Breast epithelium (tissue), 4 donors: ENCODE data around the gene ADPGK. TPM values are rescaled to one million over a fixed set of nuclear protein-coding genes. Genes with fewer than 3 reads are reported as not detected.
"Not testable (repeated sequence)": the region's sequence is repeated elsewhere in the genome, so short reads cannot be mapped to it uniquely, and the experiment has no call there.

Source experiments
- DNase-seq, 2 donors: peaks; one replicate each; pipeline ENCODE4 v3.0.0-alpha.2; 2019; ENCODE audit warnings: low spot score in 2 of 2
- H3K27ac ChIP-seq, 2 donors: fragments of 200-600 bp; sonication (generic) in 1 of 2; one replicate each; pipeline ENCODE4 v1.5.1; 2016 to 2019; ENCODE audit warnings: mild to moderate bottlenecking in 1 of 2
- H3K27me3 ChIP-seq, 2 donors: fragments of 200-600 bp; sonication (generic) in 1 of 2; one replicate each; pipeline versions ENCODE4 v1.5.1 to v1.6.0; 2017 to 2019; ENCODE audit warnings: control low read depth in 1 of 2, mild to moderate bottlenecking in 1 of 2
- H3K36me3 ChIP-seq: fragments of 200-600 bp; one replicate; pipeline ENCODE4 v1.5.1; 2019
- H3K4me1 ChIP-seq, 2 donors: fragments of 200-600 bp; sonication (generic); one replicate each; pipeline ENCODE4 v1.5.1; 2016 to 2019; ENCODE audit warnings: control low read depth in 1 of 2
- H3K4me3 ChIP-seq, 3 donors: fragments of 200-600 bp; sonication (generic); 1 replicate in 2 of 3; 2 replicates in 1 of 3; pipeline ENCODE4 v1.5.1; 2016 to 2019; ENCODE audit warnings: mild to moderate bottlenecking in 3 of 3, moderate library complexity in 2 of 3
- H3K9me3 ChIP-seq, 2 donors: fragments of 200-600 bp; sonication (generic) in 1 of 2; one replicate each; pipeline ENCODE4 v1.5.1; 2016 to 2019; ENCODE audit warnings: control low read depth in 1 of 2
- CTCF ChIP-seq, 3 donors: fragments of 450-650 bp; IDR thresholded peaks; one replicate each; pipeline ENCODE4 v1.5.1; 2016 to 2017; ENCODE audit warnings: antibody characterized with exemption in 3 of 3, mild to moderate bottlenecking in 3 of 3, moderate library complexity in 3 of 3
- POLR2A ChIP-seq: fragments of 450-650 bp; IDR thresholded peaks from one replicate; pipeline ENCODE4 v1.6.1; 2016; ENCODE audit warnings: antibody characterized with exemption, mild to moderate bottlenecking, moderate library complexity
- POLR2AphosphoS5 ChIP-seq, 3 donors: sonication (generic); formaldehyde crosslinking; IDR thresholded peaks; one replicate each; pipeline ENCODE4 v1.6.1; 2017; ENCODE audit warnings: antibody characterized with exemption in 3 of 3
- intact Hi-C: fragments of 100-400 bp; cut with DNase I; formaldehyde crosslinking; loops from one replicate; pipeline ENCODE4 v1.15.1; 2023; ENCODE audit warnings: low total_unique reads
- total RNA-seq, 3 donors: library from RNA; depleted of rRNA; stranded (reverse); fragments of >200 nt; gene quantifications; one replicate each; pipeline ENCODE4 v1.1.0, GENCODE V29; 2016

Gene ADPGK
- total RNA-seq, 3 donors from 2014 or later: 68.2 to 70.5 (median 69.3) TPM

DNA sequence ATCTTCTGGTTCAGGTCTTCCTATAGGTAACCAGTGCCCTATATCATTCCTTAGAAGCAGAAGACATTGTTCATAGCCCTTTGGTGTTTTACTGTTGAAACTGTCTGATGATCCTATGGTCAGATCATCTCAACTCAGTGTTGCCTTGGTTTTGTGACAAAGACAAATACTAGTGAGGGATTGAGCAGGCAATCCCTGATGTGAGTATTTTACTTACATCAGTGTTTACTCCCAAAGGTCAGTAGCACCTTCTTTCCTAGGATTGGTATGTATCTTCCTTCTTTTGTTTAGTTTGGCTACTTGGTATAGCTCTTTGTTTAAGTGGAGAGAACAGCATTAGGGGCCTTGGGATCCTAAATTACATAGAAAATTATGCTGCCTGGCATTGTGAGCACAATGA lies 56.4 kb downstream of the ADPGK start:
- Histone ChIP-seq H3K9me3 (no peaks in the 10 kb centered on the region), H3K4me1 (no peaks in the 10 kb centered on the region), H3K27me3 (no peaks in the 10 kb centered on the region), H3K36me3 (no peaks in the 10 kb centered on the region), H3K27ac (no peak overlapping the region), H3K4me3 (no peak overlapping the region)
- DNase-seq: no peak
- TF ChIP-seq POLR2AphosphoS5 (IDR thresholded peaks at IDR 0.05) (no peak), POLR2A (no peak), CTCF (IDR thresholded peaks at IDR 0.05) (no peak)
- intact Hi-C loops: loop anchor here (10.0 kb wide), 1 partner anchor 878 kb away; no protein-coding TSS in a partner anchor

- H3K9me3 ChIP-seq, DNase-seq, H3K27me3 ChIP-seq, H3K4me1 ChIP-seq, H3K36me3 ChIP-seq, H3K4me3 ChIP-seq, H3K27ac ChIP-seq: not testable (repeated sequence)
- intact Hi-C loops: loop anchor here (10.0 kb wide), 1 partner anchor 879 kb away; no protein-coding TSS in a partner anchor
Observed at GRCh38 chr15:72725851-72726250, 57.7 kb downstream of the ADPGK start.

- no peak for DNase-seq
- no peaks in the 10 kb centered on the region for H3K36me3 ChIP-seq
- intact Hi-C loops: loop anchor here (10.0 kb wide), 1 partner anchor 879 kb away; no protein-coding TSS in a partner anchor
- H3K9me3 ChIP-seq: no peaks in the 10 kb centered on the region
- TF ChIP-seq POLR2AphosphoS5 (IDR thresholded peaks at IDR 0.05) (no peak), CTCF (IDR thresholded peaks at IDR 0.05) (no peak), POLR2A (no peak)
- H3K4me1 ChIP-seq: no peaks in the 10 kb centered on the region
- H3K27me3 ChIP-seq: no peaks in the 10 kb centered on the region
- H3K4me3 ChIP-seq: no peak overlapping the region
- no peak overlapping the region for H3K27ac ChIP-seq
Observed at GRCh38 chr15:72725446-72725845, 58.1 kb downstream of the ADPGK start.

GRCh38 chr15:72724028-72724427 lies 59.5 kb downstream of the ADPGK start:
- H3K36me3 ChIP-seq: no peaks in the 10 kb centered on the region
- no peak for DNase-seq
- H3K4me1 ChIP-seq: no peaks in the 10 kb centered on the region
- no peaks in the 10 kb centered on the region for H3K9me3 ChIP-seq
- no peak overlapping the region for H3K4me3 ChIP-seq
- no peak overlapping the region for H3K27ac ChIP-seq
- no peak for TF ChIP-seq POLR2A
- TF ChIP-seq CTCF (IDR thresholded peaks at IDR 0.05): no peak
- no peak for TF ChIP-seq POLR2AphosphoS5 (IDR thresholded peaks at IDR 0.05)
- no peaks in the 10 kb centered on the region for H3K27me3 ChIP-seq
- intact Hi-C loops: loop anchor here (10.0 kb wide), 1 partner anchor 881 kb away; no protein-coding TSS in a partner anchor

DNA sequence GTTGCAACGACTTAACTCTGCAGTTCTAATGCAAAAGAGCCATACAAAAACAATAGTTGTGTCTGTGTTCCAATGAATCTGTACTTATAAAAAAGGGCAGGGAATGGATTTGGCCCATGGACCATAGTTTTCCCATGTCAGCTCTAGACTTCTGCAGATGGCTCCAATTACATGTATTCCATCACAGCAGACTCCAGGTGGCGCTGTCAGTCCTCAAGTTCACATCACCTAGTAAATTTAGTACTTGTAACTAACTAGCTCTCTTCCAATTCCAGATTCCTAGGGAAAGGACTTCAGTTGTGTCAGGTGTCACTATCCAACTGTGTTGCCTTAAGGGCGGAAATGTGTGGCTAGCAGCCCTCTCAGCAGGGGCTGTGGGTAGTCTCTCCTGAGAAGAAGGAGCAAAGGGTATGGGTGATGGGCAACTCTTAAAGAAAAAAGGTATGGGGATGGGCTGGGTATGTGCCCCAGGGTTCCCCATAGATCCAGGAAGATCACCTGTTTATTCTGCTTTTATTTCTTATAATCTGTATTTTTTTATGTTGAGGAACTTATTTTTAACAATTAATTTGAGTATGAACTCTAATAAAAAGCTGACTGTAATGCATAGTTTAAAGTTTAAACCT lies 61.4 kb downstream of the ADPGK start:
- no peaks in the 10 kb centered on the region for H3K27me3 ChIP-seq
- no peaks in the 10 kb centered on the region for H3K4me1 ChIP-seq
- no peaks in the 10 kb centered on the region for H3K9me3 ChIP-seq
- H3K4me3 ChIP-seq: no peak overlapping the region
- H3K27ac ChIP-seq: no peak overlapping the region
- TF ChIP-seq POLR2A: no peak
- TF ChIP-seq POLR2AphosphoS5 (IDR thresholded peaks at IDR 0.05): no peak
- peak in 2 of 3 donors; percentile 57 to 58 for TF ChIP-seq CTCF (IDR thresholded peaks at IDR 0.05)
- H3K36me3 ChIP-seq: peaks cover under 1% of the 10 kb centered on the region
- no peak for DNase-seq
- intact Hi-C loops: loop anchor here (10.0 kb wide), 1 partner anchor 883 kb away; no protein-coding TSS in a partner anchor

DNA sequence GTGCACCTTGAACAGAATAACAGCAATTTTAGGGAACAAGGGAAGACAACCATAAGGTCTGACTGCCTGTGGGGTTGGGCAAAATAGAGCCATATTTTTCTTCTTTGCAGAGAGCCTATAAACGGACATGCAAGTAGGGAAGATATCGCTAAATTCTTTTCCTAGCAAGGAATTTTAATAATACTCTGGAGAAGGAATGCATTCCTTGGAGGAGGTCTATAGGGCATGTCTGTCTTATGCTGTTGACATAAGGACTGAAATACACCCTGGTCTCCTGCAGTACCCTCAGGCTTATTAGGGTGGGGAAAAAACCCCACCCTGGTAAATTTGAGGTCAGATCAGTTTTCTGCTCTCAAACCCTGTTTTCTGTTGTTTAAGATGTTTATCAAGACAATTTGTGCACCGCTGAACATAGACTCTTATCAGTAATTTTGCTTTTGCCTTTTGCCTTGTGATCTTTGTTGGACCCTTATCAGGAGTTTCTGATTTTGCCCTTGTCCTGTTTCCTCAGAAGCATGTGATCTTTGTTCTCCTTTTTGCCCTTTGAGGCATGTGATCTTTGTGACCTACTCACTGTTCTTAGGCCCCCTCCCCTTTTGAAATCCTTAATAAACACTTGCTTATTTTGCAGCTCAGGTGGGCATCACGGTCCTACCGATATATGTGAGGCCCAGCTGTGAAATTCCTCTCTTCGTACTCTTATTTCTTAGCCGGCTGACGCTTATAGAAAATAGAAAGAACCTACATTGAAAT lies 74.8 kb downstream of the ADPGK start:
- intact Hi-C loops: not testable (repeated sequence)

More for the DNA sequence above, 74.8 kb downstream of the ADPGK start:
- not testable (repeated sequence) for H3K4me1 ChIP-seq, H3K27me3 ChIP-seq, H3K36me3 ChIP-seq, DNase-seq, H3K9me3 ChIP-seq, H3K4me3 ChIP-seq, H3K27ac ChIP-seq
